Fibroblast of the aortic adventitia (primary cell): ENCODE data around the gene CCT2. TPM values are rescaled to one million over a fixed set of nuclear protein-coding genes. Genes with fewer than 3 reads are reported as not detected.

Experiments
- DNase-seq: peaks from one replicate; pipeline ENCODE4 v3.0.0-alpha.2; 2010; ENCODE audit warnings: low read depth
- H3K4me3 ChIP-seq: 2 replicates; pipeline ENCODE4 v1.5.1; 2011; ENCODE audit warnings: low read depth, mild to moderate bottlenecking, control low read depth, low read length, moderate library complexity
- CTCF ChIP-seq: IDR thresholded peaks from 2 replicates; pipeline ENCODE4 v1.5.1; 2011; ENCODE audit warnings: mild to moderate bottlenecking, low read length, control low read depth, inconsistent platforms; ENCODE audit not compliant: insufficient read depth
- total RNA-seq: library from RNA; depleted of rRNA; stranded (reverse); fragments of >200 nt; gene quantifications from 2 replicates; pipeline ENCODE4 v1.2.3, GENCODE V29; 2012; ENCODE audit warnings: low replicate concordance

Gene CCT2
- total RNA-seq, 1 donor, result 228 TPM

- no peak for TF ChIP-seq CTCF
- DNase-seq, result no peak
- H3K4me3 ChIP-seq, result no peak overlapping the region
Observed at GRCh38 chr12:69550569-69551350, 34.5 kb upstream of the CCT2 start.

- no peak overlapping the region for H3K4me3 ChIP-seq
- no peak for TF ChIP-seq CTCF
- peak; percentile 54 for DNase-seq
Observed at GRCh38 chr12:69553628-69554248, 31.5 kb upstream of the CCT2 start.

- no peak for TF ChIP-seq CTCF
- DNase-seq, result peak; percentile 78
- H3K4me3 ChIP-seq, result no peak overlapping the region
Observed at GRCh38 chr12:69555461-69555860, 29.8 kb upstream of the CCT2 start.

GRCh38 chr12:69556383-69556782, 28.9 kb upstream of the CCT2 start:
- TF ChIP-seq CTCF, result no peak
- DNase-seq, result no peak
- no peak overlapping the region for H3K4me3 ChIP-seq

GRCh38 chr12:69563166-69563762, 22.0 kb upstream of the CCT2 start:
- no peak for DNase-seq
- no peak overlapping the region for H3K4me3 ChIP-seq
- no peak for TF ChIP-seq CTCF

- H3K4me3 ChIP-seq, result no peak overlapping the region
- no peak for DNase-seq
- no peak for TF ChIP-seq CTCF
Observed at GRCh38 chr12:69566603-69567002, 18.7 kb upstream of the CCT2 start.
